HG03064 (cell line): ENCODE data around the gene CDH11.

ENCODE experiments used
- ATAC-seq: cut with Tn5 transposase; IDR thresholded peaks from one replicate; pipeline ENCODE4 v1.9.1; 2021; ENCODE audit warnings: low read depth; ENCODE audit not compliant: unreplicated experiment

Gene CDH11

GRCh38 chr16:64989050-64989449 is 132.8 kb downstream of the CDH11 start:
- ATAC-seq, result no peak

GRCh38 chr16:64983963-64984362 is 137.9 kb downstream of the CDH11 start:
- ATAC-seq, result no peak

DNA sequence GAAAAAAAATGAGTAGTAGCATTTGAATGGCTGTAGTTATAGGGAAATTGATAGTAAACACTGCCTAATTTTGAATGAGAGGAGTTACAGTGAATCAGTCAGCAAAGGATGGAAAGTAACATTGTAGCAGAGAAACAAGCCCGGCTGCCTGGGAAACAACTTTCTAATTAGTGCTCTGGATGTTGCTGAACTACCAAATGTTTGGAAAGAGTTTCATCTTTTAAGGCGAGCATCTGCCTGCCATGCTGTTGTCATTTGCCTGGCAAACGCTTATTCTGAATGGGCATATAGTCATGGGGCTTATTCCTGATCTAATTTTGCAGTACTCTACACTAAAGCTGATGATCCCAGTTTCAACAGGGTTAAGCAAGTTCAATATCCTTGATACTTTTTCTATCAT is 138.6 kb downstream of the CDH11 start:
- ATAC-seq, result no peak

DNA sequence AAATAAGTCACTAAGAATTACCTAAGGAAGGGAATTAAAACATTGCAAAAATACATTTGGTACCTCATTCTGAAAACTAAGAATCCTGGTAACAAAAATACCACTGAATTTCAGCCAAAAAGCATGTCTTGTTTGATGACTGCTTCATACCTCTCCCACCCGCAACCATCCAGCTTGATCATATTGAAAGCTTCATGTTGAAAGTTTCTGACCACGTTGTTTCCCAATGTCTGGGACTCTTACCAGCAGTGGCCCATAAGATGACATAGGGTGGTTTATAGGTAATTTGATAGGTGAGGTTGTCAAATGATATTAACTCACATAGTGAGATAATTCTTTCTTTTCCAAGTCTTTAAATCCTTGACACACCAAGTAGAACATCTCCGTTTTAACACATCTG is 139.3 kb downstream of the CDH11 start:
- ATAC-seq, result no peak

DNA sequence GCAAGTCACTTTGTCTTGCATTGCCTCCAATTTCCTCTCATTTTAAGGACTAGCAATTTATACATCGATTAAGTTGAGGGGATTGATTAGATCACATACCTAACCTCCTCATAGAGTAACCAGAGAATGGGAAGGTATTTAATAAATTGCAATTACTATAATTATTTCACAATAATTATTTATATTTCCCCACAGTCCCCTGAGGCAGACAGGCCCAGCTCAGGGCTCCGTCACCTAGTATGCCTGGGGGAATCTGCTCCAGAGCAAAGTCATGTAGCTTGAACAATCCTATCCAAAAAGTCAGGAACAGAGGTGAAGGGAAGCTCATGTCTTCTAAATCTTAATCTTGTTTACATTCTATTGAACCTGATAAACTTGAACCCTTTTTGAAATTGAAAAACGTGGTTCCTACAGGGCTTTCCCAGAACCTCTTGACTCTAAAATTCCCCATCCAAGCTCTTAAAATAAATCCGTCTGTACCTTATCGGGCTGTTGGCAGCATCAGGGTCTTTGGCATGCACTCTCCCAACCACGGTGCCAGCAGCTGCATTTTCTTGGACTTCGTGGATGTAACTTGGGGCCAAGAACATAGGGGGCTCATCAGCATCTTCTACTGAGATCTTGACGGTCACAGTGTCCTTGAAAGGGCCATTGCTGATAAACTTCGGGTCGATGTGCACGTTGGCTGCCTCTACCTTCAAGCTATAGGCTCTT is 140.1 kb downstream of the CDH11 start:
- no peak for ATAC-seq

DNA sequence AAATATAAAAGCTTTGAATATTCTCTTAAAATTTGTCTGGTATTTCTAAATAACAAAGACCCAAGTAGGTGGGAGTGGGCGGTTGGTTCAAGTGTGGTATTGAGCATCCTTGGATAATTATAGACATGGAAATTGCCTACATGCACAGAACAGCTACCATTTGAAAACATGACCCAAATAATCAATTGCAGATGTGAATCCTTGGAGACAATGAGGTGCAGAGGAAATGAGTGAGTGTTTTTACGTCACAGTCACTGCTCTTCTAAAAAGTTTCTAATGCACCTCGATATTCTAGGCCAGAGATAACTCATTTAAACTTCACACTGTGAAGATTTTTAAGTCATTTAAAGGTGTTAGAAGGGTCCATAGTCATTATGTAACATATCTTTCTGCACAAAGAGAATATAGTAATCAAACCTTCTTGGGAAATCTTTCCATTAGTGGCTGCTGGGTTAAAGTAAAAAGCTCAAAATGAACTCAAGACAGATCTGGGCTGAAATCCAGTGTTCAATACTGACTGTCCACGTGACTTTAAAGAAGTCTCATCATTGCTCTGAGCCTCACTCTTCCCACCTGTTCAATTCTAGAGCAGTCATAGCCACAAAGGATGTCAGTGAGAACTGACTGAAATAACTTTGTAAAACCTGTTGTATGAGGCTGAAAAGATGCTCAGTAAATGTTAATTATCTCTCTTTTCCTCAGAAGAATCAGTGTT is 144.5 kb downstream of the CDH11 start:
- ATAC-seq, result no peak

DNA sequence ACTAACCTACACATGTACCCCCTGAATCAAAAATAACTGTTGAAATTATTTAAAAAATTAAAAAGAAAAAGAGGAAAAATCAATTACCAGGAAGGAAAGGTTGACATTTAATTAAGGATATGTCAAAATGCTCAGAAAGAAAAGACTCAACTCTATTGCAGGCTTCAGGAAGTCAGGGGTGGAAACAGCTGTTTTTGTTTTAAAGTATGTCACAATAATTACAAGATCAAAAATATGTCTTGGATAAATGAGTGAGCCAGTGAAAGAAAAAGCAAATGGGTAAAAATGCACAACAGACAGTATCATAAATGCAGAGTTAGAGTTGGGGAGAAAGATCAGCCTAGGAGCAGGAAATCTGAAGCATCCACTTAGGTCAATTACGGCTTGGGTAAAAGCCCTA is 146.0 kb downstream of the CDH11 start:
- no peak for ATAC-seq

DNA sequence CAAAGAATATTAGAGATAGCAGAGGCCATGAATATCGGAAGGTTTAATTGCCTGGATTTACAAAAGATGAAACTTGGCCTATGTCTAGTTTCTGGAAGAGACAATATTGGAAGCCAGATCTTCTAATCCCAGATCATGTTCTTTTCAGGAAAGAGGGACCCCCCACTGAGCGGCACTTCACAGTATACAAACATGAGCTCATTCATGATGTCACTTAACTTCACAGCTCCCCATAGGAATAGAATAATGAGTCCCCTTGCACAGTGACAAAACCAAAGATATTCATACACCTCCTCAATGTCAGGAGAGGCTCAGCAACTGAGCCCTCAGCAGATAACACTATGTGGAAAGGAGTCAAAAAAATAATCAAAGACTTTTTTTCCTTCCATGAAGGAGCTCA is 147.5 kb downstream of the CDH11 start:
- no peak for ATAC-seq

DNA sequence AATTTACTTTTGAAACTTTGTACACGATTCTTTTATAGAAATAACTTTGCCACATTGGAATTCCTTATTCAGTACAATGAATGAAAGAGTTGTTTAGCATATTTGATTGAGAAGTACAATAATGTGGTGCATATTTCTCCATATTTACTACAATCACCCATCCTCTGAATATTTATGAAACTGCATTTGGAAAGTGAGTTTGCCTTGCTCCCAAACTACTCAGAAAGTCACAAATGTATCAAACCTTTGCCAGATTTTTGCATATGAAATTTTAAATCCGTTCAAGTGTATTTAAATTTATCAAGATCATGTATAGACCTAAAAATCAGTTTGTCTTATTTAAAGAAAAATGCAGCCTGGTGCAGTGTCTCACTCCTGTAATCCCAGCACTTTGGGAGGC is 148.7 kb downstream of the CDH11 start:
- no peak for ATAC-seq

GRCh38 chr16:64971171-64971570 is 150.7 kb downstream of the CDH11 start:
- ATAC-seq, result no peak

DNA sequence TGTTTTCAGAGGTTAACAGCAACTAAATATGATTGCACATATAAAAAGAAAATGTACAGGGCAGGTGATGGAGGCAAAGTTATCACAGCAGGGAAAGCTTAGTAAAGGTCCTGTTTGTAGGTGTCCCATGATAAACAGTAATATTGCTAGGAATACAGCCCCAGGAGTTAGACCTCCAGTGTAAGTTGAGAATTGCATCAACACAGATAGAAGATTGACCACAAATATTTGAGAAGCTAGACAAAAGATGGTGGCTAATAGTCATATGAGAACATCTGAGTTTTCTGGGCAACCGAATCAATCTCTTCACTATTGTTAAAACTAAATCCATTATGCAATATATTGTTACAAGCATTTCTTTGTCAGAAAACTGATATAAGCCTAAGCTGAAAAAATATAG is 152.6 kb downstream of the CDH11 start:
- ATAC-seq, result no peak

DNA sequence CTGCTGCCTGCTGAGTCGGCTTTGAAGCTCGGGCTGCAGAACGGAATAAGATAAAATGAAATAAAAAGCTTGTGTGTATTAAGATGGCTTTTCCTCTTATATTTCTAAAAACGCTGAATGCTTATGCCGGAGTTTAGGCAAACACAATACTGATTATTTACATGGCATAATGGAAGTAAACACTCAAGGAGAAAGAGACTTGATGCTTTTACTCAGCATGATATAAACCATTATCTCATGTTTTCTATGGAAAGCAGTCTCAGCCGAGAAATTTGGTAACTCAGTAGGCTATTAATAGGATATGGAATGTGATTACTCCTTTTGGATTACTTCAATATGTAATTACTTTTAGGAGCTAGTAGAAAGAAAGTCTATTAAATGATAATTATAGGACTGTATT is 153.3 kb downstream of the CDH11 start:
- no peak for ATAC-seq

GRCh38 chr16:64964126-64964540 is 157.7 kb downstream of the CDH11 start:
- ATAC-seq, result no peak

DNA sequence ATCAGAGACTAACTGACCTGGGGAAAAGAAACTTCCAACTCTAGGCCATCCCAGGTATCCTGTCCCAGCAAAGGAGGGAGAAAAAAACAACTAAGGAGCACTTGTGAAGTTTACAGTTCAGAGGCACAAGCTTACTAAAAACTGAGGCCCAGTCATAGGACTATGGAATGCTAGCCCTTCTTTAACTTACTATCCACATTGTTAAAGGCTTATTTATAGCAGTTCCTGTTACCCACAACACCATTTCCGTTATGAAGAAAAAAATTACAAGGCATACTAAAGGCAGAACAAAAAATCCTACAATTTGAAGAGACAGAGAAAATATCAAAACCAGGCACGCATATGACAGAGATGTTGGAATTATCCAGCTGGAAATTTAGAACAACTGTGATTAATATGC is 159.1 kb downstream of the CDH11 start:
- no peak for ATAC-seq

- ATAC-seq, result no peak
Observed at GRCh38 chr16:64957246-64957645, 164.6 kb downstream of the CDH11 start.

DNA sequence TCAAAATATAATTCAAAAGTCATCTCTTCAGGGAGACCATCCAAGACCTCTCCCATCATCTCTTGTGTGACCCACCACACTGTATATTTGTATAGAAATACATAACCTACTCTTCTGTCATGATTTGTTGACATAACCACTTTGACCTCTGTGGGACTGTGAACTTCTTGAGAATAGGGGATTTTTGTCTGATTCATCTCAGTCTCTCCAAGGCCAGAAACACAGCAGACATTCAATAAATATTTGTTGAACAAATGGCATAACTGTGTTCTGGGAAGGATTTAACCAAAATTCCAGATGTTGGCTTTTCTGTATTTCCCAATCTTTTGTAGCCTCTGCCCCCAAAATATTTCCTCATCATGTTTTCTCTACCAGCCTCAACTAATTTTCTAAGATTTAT is 169.7 kb downstream of the CDH11 start:
- ATAC-seq, result no peak

GRCh38 chr16:64951193-64951592 is 170.7 kb downstream of the CDH11 start:
- no peak for ATAC-seq

GRCh38 chr16:64950731-64951130 is 171.1 kb downstream of the CDH11 start:
- no peak for ATAC-seq

DNA sequence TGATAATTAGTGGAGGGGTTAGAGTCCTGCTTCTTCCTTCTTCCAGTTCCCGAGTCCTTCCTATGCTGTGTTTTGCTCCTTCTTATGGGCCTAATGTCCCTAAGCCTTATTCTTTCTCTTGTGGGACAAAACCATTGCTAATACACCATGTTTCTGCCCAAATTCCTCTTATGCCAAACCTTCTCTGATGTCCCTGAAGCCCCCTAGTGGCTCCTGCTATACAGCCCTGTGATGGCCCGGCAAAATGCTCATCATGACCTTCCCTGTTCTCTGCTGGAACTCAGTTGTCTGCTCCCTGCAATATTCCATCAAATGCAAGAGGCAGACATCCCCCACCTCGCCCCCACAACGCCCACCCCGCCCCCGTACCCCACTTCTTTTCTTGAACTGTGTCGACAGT is 171.6 kb downstream of the CDH11 start:
- no peak for ATAC-seq

- no peak for ATAC-seq
Observed at GRCh38 chr16:64948056-64948455, 173.8 kb downstream of the CDH11 start.

DNA sequence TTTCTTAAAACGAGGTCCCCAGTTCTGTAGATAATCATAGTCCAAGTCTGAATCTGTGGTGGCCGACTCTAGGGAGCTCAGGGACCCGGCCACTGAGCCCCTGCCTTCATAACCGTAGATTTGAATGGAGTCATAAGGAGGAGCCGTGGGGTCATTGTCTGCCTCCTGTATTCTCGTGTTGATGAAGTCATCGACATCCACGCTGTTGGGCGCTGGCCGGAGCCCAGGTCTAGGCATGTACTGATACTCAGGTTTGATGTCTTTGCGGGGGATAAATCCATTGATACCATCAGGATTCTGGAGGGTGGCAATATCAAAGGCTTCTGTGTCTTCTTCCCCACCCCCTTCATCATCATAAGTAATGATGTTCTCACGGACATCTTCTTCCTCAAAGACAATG is 174.2 kb downstream of the CDH11 start:
- ATAC-seq, result no peak

GRCh38 chr16:64933885-64934284 is 188.0 kb downstream of the CDH11 start:
- ATAC-seq, result no peak
